Glutamatergic neuron (in vitro differentiated cells): ENCODE results near the gene SYNE2. TPM values are rescaled to one million over a fixed set of nuclear protein-coding genes. Genes with fewer than 3 reads are reported as not detected.

Experiments
- DNase-seq: peaks from one replicate; pipeline ENCODE4 v3.0.0; 2022
- H3K27ac Mint-ChIP-seq: one replicate; pipeline ENCODE4 v1.8.0; 2020; ENCODE audit warnings: mild to moderate bottlenecking, mixed read lengths, inconsistent platforms; ENCODE audit not compliant: unreplicated experiment
- H3K27me3 Mint-ChIP-seq: one replicate; pipeline ENCODE4 v1.8.0; 2020; ENCODE audit warnings: mild to moderate bottlenecking, moderate library complexity, mixed read lengths, inconsistent platforms; ENCODE audit not compliant: unreplicated experiment
- H3K36me3 Mint-ChIP-seq: one replicate; pipeline ENCODE4 v1.8.0; 2020; ENCODE audit warnings: mild to moderate bottlenecking, mixed read lengths, inconsistent platforms; ENCODE audit not compliant: unreplicated experiment
- H3K4me1 Mint-ChIP-seq: one replicate; pipeline ENCODE4 v1.8.0; 2020; ENCODE audit warnings: mild to moderate bottlenecking, low read depth, mixed read lengths, inconsistent platforms; ENCODE audit not compliant: unreplicated experiment
- H3K4me3 Mint-ChIP-seq: one replicate; pipeline ENCODE4 v1.8.0; 2020; ENCODE audit warnings: mild to moderate bottlenecking, mixed read lengths, inconsistent platforms; ENCODE audit not compliant: unreplicated experiment
- H3K9me3 Mint-ChIP-seq: one replicate; pipeline ENCODE4 v1.8.0; 2020; ENCODE audit warnings: mild to moderate bottlenecking, moderate library complexity, mixed read lengths, inconsistent platforms; ENCODE audit not compliant: unreplicated experiment
- total RNA-seq: library from RNA; stranded (reverse); fragmentation: NEBNext Ultra II Directional; extraction: Animal tissue kit (Norgen Biotek cat#: 25700); gene quantifications from one replicate; pipeline ENCODE4 v1.2.1, GENCODE V29; 2021; ENCODE audit not compliant: unreplicated experiment
- TF ChIP-seq, protein P1 (sequence below): fragments of 200-600 bp; sonication (generic); IDR thresholded peaks from one replicate; pipeline ENCODE4 v1.5.0; 2021; ENCODE audit not compliant: partially characterized antibody, unreplicated experiment

Gene SYNE2
- total RNA-seq, 1 donor from 2014 or later = 81.7 TPM

DNA sequence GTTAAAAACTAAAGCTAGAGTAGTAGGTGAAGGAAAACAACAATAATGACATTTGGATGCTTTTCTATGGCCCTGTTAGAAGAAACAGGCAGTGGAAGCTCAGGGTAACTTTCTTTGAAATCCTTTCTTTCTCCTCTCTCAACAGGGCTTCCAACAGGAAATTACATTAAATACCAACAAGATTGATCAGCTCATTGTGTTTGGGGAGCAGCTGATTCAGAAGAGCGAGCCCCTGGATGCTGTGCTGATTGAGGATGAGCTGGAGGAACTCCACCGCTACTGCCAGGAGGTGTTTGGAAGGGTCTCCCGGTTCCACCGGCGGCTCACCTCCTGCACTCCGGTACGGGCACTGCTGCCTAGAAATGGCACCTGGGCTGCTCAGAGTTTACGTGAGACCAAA lies 359.9 kb downstream of the SYNE2 start:
- TF ChIP-seq, protein P1, sequence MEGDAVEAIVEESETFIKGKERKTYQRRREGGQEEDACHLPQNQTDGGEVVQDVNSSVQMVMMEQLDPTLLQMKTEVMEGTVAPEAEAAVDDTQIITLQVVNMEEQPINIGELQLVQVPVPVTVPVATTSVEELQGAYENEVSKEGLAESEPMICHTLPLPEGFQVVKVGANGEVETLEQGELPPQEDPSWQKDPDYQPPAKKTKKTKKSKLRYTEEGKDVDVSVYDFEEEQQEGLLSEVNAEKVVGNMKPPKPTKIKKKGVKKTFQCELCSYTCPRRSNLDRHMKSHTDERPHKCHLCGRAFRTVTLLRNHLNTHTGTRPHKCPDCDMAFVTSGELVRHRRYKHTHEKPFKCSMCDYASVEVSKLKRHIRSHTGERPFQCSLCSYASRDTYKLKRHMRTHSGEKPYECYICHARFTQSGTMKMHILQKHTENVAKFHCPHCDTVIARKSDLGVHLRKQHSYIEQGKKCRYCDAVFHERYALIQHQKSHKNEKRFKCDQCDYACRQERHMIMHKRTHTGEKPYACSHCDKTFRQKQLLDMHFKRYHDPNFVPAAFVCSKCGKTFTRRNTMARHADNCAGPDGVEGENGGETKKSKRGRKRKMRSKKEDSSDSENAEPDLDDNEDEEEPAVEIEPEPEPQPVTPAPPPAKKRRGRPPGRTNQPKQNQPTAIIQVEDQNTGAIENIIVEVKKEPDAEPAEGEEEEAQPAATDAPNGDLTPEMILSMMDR = no peak
- H3K4me3 Mint-ChIP-seq = no peak overlapping the region
- peaks cover 9% of the 10 kb centered on the region for H3K36me3 Mint-ChIP-seq
- H3K9me3 Mint-ChIP-seq = peaks cover 4% of the 10 kb centered on the region
- H3K4me1 Mint-ChIP-seq = peaks cover 1% of the 10 kb centered on the region
- peaks cover 3% of the 10 kb centered on the region for H3K27me3 Mint-ChIP-seq
- no peak overlapping the region for H3K27ac Mint-ChIP-seq
- no peak for DNase-seq

DNA sequence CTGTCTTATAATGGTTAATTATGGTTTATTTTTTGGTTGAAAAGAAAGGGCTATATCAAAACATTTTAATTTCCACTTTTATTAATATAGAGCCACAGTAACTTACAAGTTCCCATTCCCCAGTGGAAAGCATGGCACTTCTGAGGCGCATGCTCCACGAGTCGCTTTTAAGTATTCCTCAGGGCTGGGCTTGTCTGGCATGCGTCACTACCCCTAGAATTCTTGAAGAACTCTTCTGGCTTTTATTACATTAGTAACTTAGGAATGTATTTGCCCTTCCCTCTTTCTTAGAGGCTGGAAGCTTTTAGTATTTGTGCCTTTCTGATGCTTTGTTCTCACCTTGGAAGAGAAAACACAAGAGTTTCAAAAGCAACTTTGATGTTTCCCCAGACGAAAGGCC lies 360.3 kb downstream of the SYNE2 start:
- DNase-seq = no peak
- Mint-ChIP-seq H3K4me3 (no peak overlapping the region), H3K36me3 (peaks cover 9% of the 10 kb centered on the region), H3K27ac (peak overlapping the region; percentile 38), H3K27me3 (peaks cover 3% of the 10 kb centered on the region), H3K4me1 (peaks cover 1% of the 10 kb centered on the region), H3K9me3 (peaks cover 5% of the 10 kb centered on the region)
- TF ChIP-seq, protein P1 = no peak

DNA sequence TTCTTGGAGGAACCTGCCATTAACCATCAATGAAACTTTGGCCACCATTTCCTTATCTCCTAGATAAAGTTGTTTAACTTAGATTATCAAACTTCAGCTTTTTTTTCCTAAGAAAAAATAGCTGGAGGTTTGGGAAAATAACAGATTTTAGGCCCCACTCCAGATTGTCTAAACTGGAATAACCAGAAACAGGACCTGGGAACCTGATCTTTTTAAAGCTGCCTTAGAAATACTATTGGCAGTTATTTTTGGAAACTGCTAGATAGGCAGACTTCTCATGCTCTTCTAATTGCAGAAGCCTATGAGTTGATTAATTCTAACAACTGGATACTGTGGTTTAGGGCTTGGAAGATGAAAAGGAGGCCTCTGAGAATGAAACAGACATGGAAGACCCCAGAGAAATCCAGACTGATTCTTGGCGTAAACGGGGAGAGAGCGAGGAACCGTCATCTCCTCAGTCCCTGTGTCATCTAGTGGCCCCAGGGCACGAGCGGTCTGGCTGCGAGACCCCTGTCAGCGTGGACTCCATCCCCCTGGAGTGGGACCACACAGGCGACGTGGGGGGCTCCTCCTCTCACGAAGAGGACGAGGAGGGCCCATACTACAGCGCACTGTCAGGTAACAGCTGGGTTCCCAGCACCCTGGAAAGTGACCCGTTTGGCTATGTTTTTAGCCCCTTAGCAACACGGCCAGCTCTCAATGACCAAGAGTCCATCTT lies 361.2 kb downstream of the SYNE2 start:
- Mint-ChIP-seq H3K27me3 (peaks cover 3% of the 10 kb centered on the region), H3K9me3 (peaks cover 5% of the 10 kb centered on the region), H3K4me3 (no peak overlapping the region), H3K4me1 (peaks cover 1% of the 10 kb centered on the region), H3K36me3 (peaks cover 9% of the 10 kb centered on the region), H3K27ac (no peak overlapping the region)
- TF ChIP-seq, protein P1 = no peak
- no peak for DNase-seq

DNA sequence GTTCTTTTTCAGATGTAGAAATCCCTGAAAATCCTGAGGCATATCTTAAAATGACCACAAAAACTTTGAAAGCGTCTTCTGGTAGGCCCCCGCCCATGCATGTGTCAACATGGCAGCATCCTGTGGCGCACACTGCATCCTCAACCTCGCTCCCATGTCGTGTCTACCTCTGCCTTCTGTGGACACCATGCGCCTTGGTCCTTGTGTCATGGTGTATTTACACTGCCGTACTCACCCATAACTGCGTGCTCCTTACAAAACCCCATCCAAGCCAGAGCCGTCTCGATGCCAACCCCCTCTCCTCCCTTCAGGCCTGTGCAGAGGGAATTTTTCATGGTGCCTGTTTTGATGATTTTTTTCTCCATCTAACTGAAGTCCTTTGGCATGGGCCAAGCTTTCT lies 362.5 kb downstream of the SYNE2 start:
- Mint-ChIP-seq H3K4me3 (no peak overlapping the region), H3K4me1 (peaks cover 1% of the 10 kb centered on the region), H3K27ac (no peak overlapping the region), H3K27me3 (peaks cover 2% of the 10 kb centered on the region), H3K36me3 (peaks cover 9% of the 10 kb centered on the region), H3K9me3 (peaks cover 5% of the 10 kb centered on the region)
- TF ChIP-seq, protein P1 = no peak
- DNase-seq = no peak

DNA sequence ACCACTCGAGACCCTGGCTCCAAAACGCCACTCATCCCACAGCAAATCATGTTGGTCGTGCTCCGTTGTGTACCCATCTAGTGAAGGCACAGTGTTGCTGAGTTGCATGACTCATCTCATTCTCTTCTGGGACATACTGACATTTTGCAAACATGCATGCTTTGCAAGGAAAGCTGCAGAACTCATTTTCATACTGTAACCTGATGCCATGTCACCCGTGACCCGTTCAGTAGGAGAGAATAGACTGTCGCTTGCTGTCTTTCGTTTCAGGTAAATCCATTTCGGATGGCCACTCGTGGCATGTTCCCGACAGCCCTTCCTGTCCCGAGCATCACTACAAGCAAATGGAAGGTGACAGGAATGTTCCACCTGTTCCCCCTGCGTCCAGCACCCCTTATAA lies 363.2 kb downstream of the SYNE2 start:
- Mint-ChIP-seq H3K36me3 (peaks cover 8% of the 10 kb centered on the region), H3K27me3 (no peaks in the 10 kb centered on the region), H3K4me1 (peaks cover 1% of the 10 kb centered on the region), H3K9me3 (peaks cover 5% of the 10 kb centered on the region), H3K4me3 (no peak overlapping the region), H3K27ac (no peak overlapping the region)
- TF ChIP-seq, protein P1 = no peak
- no peak for DNase-seq
